ENCODE measurements around the gene SLC35E3. TPM values are rescaled to one million over a fixed set of nuclear protein-coding genes. Genes with fewer than 3 reads are reported as not detected.

SLC35E3 gene
- 1 to 10 TPM; 6.8 to 7.1 TPM for total RNA-seq

- Histone ChIP-seq H3K27ac (peak within 1 kb of the TSS; percentile 76), H3K27me3 (no peaks in the 10 kb centered on the region), H3K4me3 (peak within 1 kb of the TSS; percentile 85), H3K4me1 (peaks cover 6% of the 10 kb centered on the region), H3K36me3 (no peaks in the 10 kb centered on the region), H3K9ac (ENCODE audit: low read depth in 2 of 2, low read length in 2 of 2) (peak within 1 kb of the TSS; percentile 91 to 92), H3K9me3 (no peaks in the 10 kb centered on the region)
- intact Hi-C loops (cut with DNase I) = loop anchor here (10.0 kb wide), 1 partner anchor 59 kb away; the partner anchor contains the start of gene MDM2
- peak; percentile 96 for DNase-seq
- TF ChIP-seq CTCF (IDR thresholded peaks at IDR 0.05) = no peak
These were observed at the start of gene SLC35E3 for GRCh38 chr12:68745904-68746571. Gene SLC35E3, plus strand, starts transcription at chr12:68746176. Its CDS starts 202 bp downstream, at chr12:68746378.

- DNase-seq = no peak
- intact Hi-C loops (cut with DNase I) = no loop called here
- H3K36me3 ChIP-seq = peaks cover 12% of the 10 kb centered on the region
- no peak overlapping the region for H3K27ac ChIP-seq
- no peak overlapping the region for H3K4me3 ChIP-seq
- no peak overlapping the region for H3K9ac ChIP-seq (ENCODE audit: low read depth in 2 of 2, low read length in 2 of 2)
- H3K4me1 ChIP-seq = no peaks in the 10 kb centered on the region
- no peaks in the 10 kb centered on the region for H3K9me3 ChIP-seq
- H3K27me3 ChIP-seq = no peaks in the 10 kb centered on the region
- TF ChIP-seq CTCF (IDR thresholded peaks at IDR 0.05) = no peak
These were observed 46.5 kb upstream of the SLC35E3 start for GRCh38 chr12:68699486-68699885.

- H3K27me3 ChIP-seq = no peaks in the 10 kb centered on the region
- H3K9me3 ChIP-seq = no peaks in the 10 kb centered on the region
- DNase-seq = no peak
- H3K4me3 ChIP-seq = no peak overlapping the region
- H3K36me3 ChIP-seq = no peaks in the 10 kb centered on the region
- intact Hi-C loops (cut with DNase I) = no loop called here
- TF ChIP-seq CTCF (IDR thresholded peaks at IDR 0.05) = no peak
- H3K27ac ChIP-seq = no peak overlapping the region
- H3K4me1 ChIP-seq = no peaks in the 10 kb centered on the region
- no peak overlapping the region for H3K9ac ChIP-seq (ENCODE audit: low read depth in 2 of 2, low read length in 2 of 2)
These were observed 18.2 kb upstream of the SLC35E3 start for GRCh38 chr12:68727776-68728175.

GRCh38 chr12:68733661-68734071 is 12.3 kb upstream of the SLC35E3 start:
- no peaks in the 10 kb centered on the region for H3K9me3 ChIP-seq
- H3K4me1 ChIP-seq = no peaks in the 10 kb centered on the region
- no peak for TF ChIP-seq CTCF (IDR thresholded peaks at IDR 0.05)
- intact Hi-C loops (cut with DNase I) = no loop called here
- H3K36me3 ChIP-seq = peaks cover 7% of the 10 kb centered on the region
- H3K9ac ChIP-seq (ENCODE audit: low read depth in 2 of 2, low read length in 2 of 2) = no peak overlapping the region
- no peaks in the 10 kb centered on the region for H3K27me3 ChIP-seq
- H3K4me3 ChIP-seq = no peak overlapping the region
- H3K27ac ChIP-seq = no peak overlapping the region
- no peak for DNase-seq

- DNase-seq = no peak
These were observed 6.1 kb upstream of the SLC35E3 start for GRCh38 chr12:68739891-68740290.

More at GRCh38 chr12:68739891-68740290, 6.1 kb upstream of the SLC35E3 start:
- H3K36me3 ChIP-seq = peaks cover 5% of the 10 kb centered on the region
- intact Hi-C loops (cut with DNase I) = loop anchor here (10.0 kb wide), 1 partner anchor 65 kb away; the partner anchor contains the start of gene MDM2
- no peaks in the 10 kb centered on the region for H3K9me3 ChIP-seq
- no peak overlapping the region for H3K4me3 ChIP-seq
- TF ChIP-seq CTCF (IDR thresholded peaks at IDR 0.05) = no peak
- H3K4me1 ChIP-seq = no peaks in the 10 kb centered on the region
- no peaks in the 10 kb centered on the region for H3K27me3 ChIP-seq
- no peak overlapping the region for H3K27ac ChIP-seq
- no peak overlapping the region for H3K9ac ChIP-seq (ENCODE audit: low read depth in 2 of 2, low read length in 2 of 2)

Measured in colonic mucosa (tissue), 4 donors.